Measurements from ENCODE around the gene PCDHB4.
"Not testable (repeated sequence)": the region's sequence is repeated elsewhere in the genome, so short reads cannot be mapped to it uniquely, and the experiment has no call there.

The PCDHB4 gene

DNA sequence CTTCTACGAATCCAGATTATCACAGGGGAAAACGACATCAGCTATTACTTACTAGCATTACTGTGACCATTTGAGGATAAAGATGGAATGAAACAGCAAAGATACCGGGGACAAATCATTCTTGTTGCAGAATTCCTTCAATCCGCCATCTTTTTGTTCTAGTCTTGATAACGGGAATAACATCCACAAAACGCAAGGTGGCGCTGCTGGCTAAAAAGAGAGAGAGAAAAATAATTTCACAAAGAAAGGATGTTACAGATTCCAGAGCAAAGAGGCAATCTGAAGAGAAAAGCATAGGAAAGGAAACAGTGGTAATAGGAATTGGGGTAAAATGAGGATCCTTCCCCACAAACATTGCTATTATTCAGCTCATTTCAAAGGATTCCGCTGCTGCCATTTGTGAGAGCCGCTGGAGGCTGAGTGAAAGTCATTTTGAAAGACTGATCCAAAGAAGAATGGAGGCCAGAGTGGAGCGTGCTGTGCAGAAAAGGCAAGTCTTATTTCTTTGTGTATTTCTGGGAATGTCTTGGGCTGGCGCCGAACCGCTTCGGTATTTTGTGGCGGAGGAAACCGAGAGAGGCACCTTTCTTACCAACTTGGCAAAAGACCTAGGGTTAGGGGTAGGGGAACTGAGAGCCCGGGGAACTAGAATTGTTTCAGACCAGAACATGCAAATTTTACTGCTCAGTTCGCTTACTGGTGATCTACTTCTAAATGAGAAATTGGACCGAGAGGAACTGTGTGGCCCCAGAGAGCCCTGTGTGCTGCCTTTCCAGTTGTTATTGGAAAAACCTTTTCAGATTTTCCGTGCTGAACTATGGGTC lies 51.0 kb downstream of the PCDHB4 start, which contains the start of gene PCDHB7:
PCDHB7 (plus strand) TSS at position 264 of the 824 bp plus-strand sequence; CDS start at position 456, 192 bp downstream.
- Histone ChIP-seq H4K12ac (ENCODE audit: low read depth, low read length) (no peak within 1 kb of the TSS), H3K23ac (ENCODE audit: low read length) (no peak within 1 kb of the TSS), H4K8ac (ENCODE audit: low read depth, low read length) (no peak within 1 kb of the TSS), H2BK12ac (ENCODE audit: low read length) (no peak within 1 kb of the TSS), H3K18ac (ENCODE audit: low read length) (no peak within 1 kb of the TSS), H3K4me1 (ENCODE audit: control insufficient read depth in 1 of 2, insufficient read depth in 2 of 2, low read length in 2 of 2) (no peaks in the 10 kb centered on the region), H3K14ac (ENCODE audit: low read length) (no peak within 1 kb of the TSS), H3K9ac (ENCODE audit: low read length) (no peak within 1 kb of the TSS), H3K4me3 (ENCODE audit: low read depth, low read length) (no peak within 1 kb of the TSS), H4K91ac (ENCODE audit: low read depth, low read length) (no peak within 1 kb of the TSS), H2BK5ac (ENCODE audit: low read depth, low read length, poor library complexity) (no peak within 1 kb of the TSS), H3K36me3 (ENCODE audit: control insufficient read depth in 1 of 2, insufficient read depth in 2 of 2, low read length in 2 of 2) (no peaks in the 10 kb centered on the region), H2BK120ac (ENCODE audit: insufficient read depth, low read length, poor library complexity) (no peak within 1 kb of the TSS), H3K4me2 (ENCODE audit: low read length) (no peak within 1 kb of the TSS), H3K79me2 (ENCODE audit: control insufficient read depth, insufficient read depth, low read length, poor library complexity) (no peaks in the 10 kb centered on the region), H3K27ac (ENCODE audit: low read depth, low read length) (no peak within 1 kb of the TSS), H3K4ac (ENCODE audit: low read depth, low read length) (no peak within 1 kb of the TSS), H3K9me3 (ENCODE audit: insufficient read depth, low read depth, low read length) (peaks cover 2% of the 10 kb centered on the region), H3K27me3 (ENCODE audit: insufficient read depth, low read length) (no peaks in the 10 kb centered on the region), H2AK5ac (ENCODE audit: low read length) (no peak within 1 kb of the TSS), H3K79me1 (ENCODE audit: low read length) (no peaks in the 10 kb centered on the region), H2AFZ (ENCODE audit: insufficient read depth, low read length, poor library complexity) (no peak within 1 kb of the TSS)
- whole genome bisulfite sequencing (ENCODE audit: extremely low coverage, insufficient coverage, insufficient read length) = no CpG with 5 or more reads among the region's 20 CpGs
- peak in 1 of 2 donors; percentile 2 for DNase-seq

DNA sequence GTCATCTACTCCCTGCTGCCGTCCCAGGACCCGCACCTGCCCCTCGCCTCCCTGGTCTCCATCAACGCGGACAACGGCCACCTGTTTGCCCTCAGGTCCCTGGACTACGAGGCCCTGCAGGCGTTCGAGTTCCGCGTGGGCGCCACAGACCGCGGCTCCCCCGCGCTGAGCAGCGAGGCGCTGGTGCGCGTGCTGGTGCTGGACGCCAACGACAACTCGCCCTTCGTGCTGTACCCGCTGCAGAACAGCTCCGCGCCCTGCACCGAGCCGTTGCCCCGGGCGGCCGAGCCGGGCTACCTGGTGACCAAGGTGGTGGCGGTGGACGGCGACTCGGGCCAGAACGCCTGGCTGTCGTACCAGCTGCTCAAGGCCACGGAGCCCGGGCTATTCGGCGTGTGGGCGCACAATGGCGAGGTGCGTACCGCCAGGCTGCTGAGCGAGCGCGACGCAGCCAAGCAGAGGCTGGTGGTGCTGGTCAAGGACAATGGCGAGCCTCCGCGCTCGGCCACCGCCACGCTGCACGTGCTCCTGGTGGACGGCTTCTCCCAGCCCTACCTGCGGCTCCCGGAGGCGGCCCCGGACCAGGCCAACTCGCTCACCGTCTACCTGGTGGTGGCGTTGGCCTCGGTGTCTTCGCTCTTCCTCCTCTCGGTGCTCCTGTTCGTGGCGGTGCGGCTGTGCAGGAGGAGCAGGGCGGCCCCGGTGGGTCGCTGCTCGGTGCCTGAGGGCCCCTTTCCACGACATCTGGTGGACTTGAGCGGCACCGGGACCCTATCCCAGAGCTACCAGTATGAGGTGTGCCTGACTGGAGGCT lies 52.9 kb downstream of the PCDHB4 start:
- DNase-seq; H3K36me3 ChIP-seq (ENCODE audit: control insufficient read depth in 1 of 2, insufficient read depth in 2 of 2, low read length in 2 of 2); H4K91ac ChIP-seq (ENCODE audit: low read depth, low read length); H3K4me3 ChIP-seq (ENCODE audit: low read depth, low read length); H2BK12ac ChIP-seq (ENCODE audit: low read length); H3K79me2 ChIP-seq (ENCODE audit: control insufficient read depth, insufficient read depth, low read length, poor library complexity); H3K79me1 ChIP-seq (ENCODE audit: low read length); H3K14ac ChIP-seq (ENCODE audit: low read length); H3K4me2 ChIP-seq (ENCODE audit: low read length); H4K12ac ChIP-seq (ENCODE audit: low read depth, low read length); H3K23ac ChIP-seq (ENCODE audit: low read length); H3K4ac ChIP-seq (ENCODE audit: low read depth, low read length); H4K8ac ChIP-seq (ENCODE audit: low read depth, low read length); H3K9me3 ChIP-seq (ENCODE audit: insufficient read depth, low read depth, low read length); H2BK120ac ChIP-seq (ENCODE audit: insufficient read depth, low read length, poor library complexity); H3K9ac ChIP-seq (ENCODE audit: low read length); H3K18ac ChIP-seq (ENCODE audit: low read length); H2AFZ ChIP-seq (ENCODE audit: insufficient read depth, low read length, poor library complexity); H2BK5ac ChIP-seq (ENCODE audit: low read depth, low read length, poor library complexity); H3K27ac ChIP-seq (ENCODE audit: low read depth, low read length); H3K27me3 ChIP-seq (ENCODE audit: insufficient read depth, low read length); H3K4me1 ChIP-seq (ENCODE audit: control insufficient read depth in 1 of 2, insufficient read depth in 2 of 2, low read length in 2 of 2); H2AK5ac ChIP-seq (ENCODE audit: low read length): not testable (repeated sequence)
- no CpG with 5 or more reads among the region's 79 CpGs for WGBS (ENCODE audit: extremely low coverage, insufficient coverage, insufficient read length)

All from trophoblast cell (in vitro differentiated cells and primary cell).